K562 (cell line): Measurements from ENCODE around the gene KLHDC10. TPM values are rescaled to one million over a fixed set of nuclear protein-coding genes. Genes with fewer than 3 reads are reported as not detected.

Source experiments
- BRF1 ChIP-seq: IDR thresholded peaks from 3 replicates; pipeline ENCODE4 v1.6.1; 2011; ENCODE audit warnings: borderline replicate concordance, mild to moderate bottlenecking; ENCODE audit not compliant: insufficient read length; ENCODE audit errors: extremely low read depth
- CHD4 ChIP-seq: fragments of 200-600 bp; sonication (generic); IDR thresholded peaks from 3 replicates; pipeline ENCODE4 v1.6.1; 2012; ENCODE audit warnings: low read depth, mild to moderate bottlenecking, mixed read lengths, low read length, inconsistent platforms; ENCODE audit not compliant: insufficient read depth, insufficient replicate concordance, poor library complexity, severe bottlenecking
- FOXA3 ChIP-seq, 2 experiments: fragments of 450-650 bp in 1 of 2; sonication (generic) in 1 of 2; formaldehyde crosslinking; IDR thresholded peaks in 1 of 2; conservative IDR thresholded peaks in 1 of 2; 2 replicates each; pipeline versions ENCODE4 v1.4.0 to v1.8.0; 2020 to 2022; ENCODE audit warnings: mild to moderate bottlenecking in 2 of 2, missing genetic modification reagents in 1 of 2
- HDAC1 ChIP-seq, 2 experiments: fragments of 450-650 bp; IDR thresholded peaks; 2 replicates each; pipeline ENCODE4 v1.6.1; 2016 to 2017; ENCODE audit warnings: inconsistent platforms in 1 of 2, mild to moderate bottlenecking in 1 of 2, moderate library complexity in 1 of 2
- ILF3 ChIP-seq: fragments of 450-650 bp; IDR thresholded peaks from 2 replicates; pipeline ENCODE4 v1.6.1; 2018; ENCODE audit warnings: antibody characterized with exemption, mild to moderate bottlenecking, moderate library complexity, borderline replicate concordance
- KAT7 ChIP-seq: sonication (generic); formaldehyde crosslinking; IDR thresholded peaks from 2 replicates; pipeline ENCODE4 v1.8.0; 2022; ENCODE audit warnings: missing genetic modification reagents, mild to moderate bottlenecking, borderline replicate concordance
- NR2C2 ChIP-seq, 2 experiments: fragments of 200-800 bp in 1 of 2; sonication (Bioruptor generic) in 1 of 2; sonication (generic) in 1 of 2; formaldehyde crosslinking in 1 of 2; IDR thresholded peaks; 2 replicates each; pipeline versions ENCODE4 v1.6.1 to v1.8.0; 2016 to 2022; ENCODE audit warnings: mild to moderate bottlenecking in 1 of 2, missing compliant biosample characterization in 1 of 2, missing genetic modification characterization in 1 of 2, missing genetic modification reagents in 1 of 2
- TAF9B ChIP-seq: fragments of 450-650 bp; IDR thresholded peaks from 2 replicates; pipeline ENCODE4 v1.6.1; 2018; ENCODE audit warnings: mild to moderate bottlenecking; ENCODE audit not compliant: partially characterized antibody
- TBP ChIP-seq: optimal IDR thresholded peaks from 2 replicates; pipeline ENCODE3; 2011; ENCODE audit warnings: low read depth, low read length, improper control_type of control experiment
- ZBTB33 ChIP-seq: sonication (generic); formaldehyde crosslinking; IDR thresholded peaks from 2 replicates; pipeline ENCODE4 v1.8.1; 2023; ENCODE audit warnings: mild to moderate bottlenecking, missing genetic modification reagents
- ZFX ChIP-seq: sonication (generic); formaldehyde crosslinking; IDR thresholded peaks from 2 replicates; pipeline ENCODE4 v1.8.0; 2022; ENCODE audit warnings: mild to moderate bottlenecking, missing genetic modification reagents, moderate library complexity
- ZNF324 ChIP-seq: fragments of 250-450 bp; sonication (Bioruptor Pico); IDR thresholded peaks from 2 replicates; pipeline ENCODE4 v1.4.0; 2020; ENCODE audit warnings: mild to moderate bottlenecking
- ZNF347 ChIP-seq: fragments of 450-650 bp; formaldehyde crosslinking; IDR thresholded peaks from 2 replicates; pipeline ENCODE4 v1.4.0; 2020; ENCODE audit warnings: low read depth, mild to moderate bottlenecking, moderate library complexity
- ZNF431 ChIP-seq: sonication (generic); formaldehyde crosslinking; IDR thresholded peaks from 2 replicates; pipeline ENCODE4 v1.8.0; 2022; ENCODE audit warnings: mild to moderate bottlenecking, missing genetic modification reagents
- ZNF512 ChIP-seq: IDR thresholded peaks from 2 replicates; pipeline ENCODE4 v1.6.1; 2016; ENCODE audit warnings: missing genetic modification characterization, missing compliant biosample characterization
- ZNF583 ChIP-seq: fragments of 250-450 bp; sonication (Bioruptor Pico); IDR thresholded peaks from 2 replicates; pipeline ENCODE4 v1.4.0; 2020
- polyA plus RNA-seq, 8 experiments: library from polyadenylated mRNA; depleted of rRNA in 4 of 8; stranded (reverse) in 5 of 8; unstranded in 3 of 8; fragments of >200 nt; fragmentation: Nextera tagmentation in 2 of 8; fragmentation: Illumina TruSeq in 1 of 8; extraction: Ambion mirVana in 2 of 8; extraction: Trizol in 1 of 8; gene quantifications; 2 replicates each; pipeline versions ENCODE4 v1.2.1 to v1.2.3, GENCODE V29; 2011 to 2014; ENCODE audit warnings: inconsistent platforms in 1 of 8, missing spikeins in 1 of 8
- total RNA-seq, 7 experiments: library from RNA; depleted of rRNA in 6 of 7; stranded (reverse); fragments of >200 nt in 6 of 7; fragmentation: Illumina TruSeq in 2 of 7; extraction: Trizol in 2 of 7; gene quantifications; 2 replicates each; pipeline versions ENCODE4 v1.2.1 to v1.2.3, GENCODE V29; 2011 to 2021; ENCODE audit warnings: low replicate concordance in 1 of 7
- TF ChIP-seq, protein P1 (sequence below), 2 experiments: IDR thresholded peaks; 2 replicates each; pipeline ENCODE4 v1.6.1; 2012; ENCODE audit warnings: improper control_type of control experiment in 2 of 2, low read depth in 2 of 2, low read length in 2 of 2, borderline replicate concordance in 1 of 2

Gene KLHDC10
- total and polyA plus RNA-seq, 9 of the 15 experiments (the other 6 are each of a cell fraction or from before 2014, with no cell fraction given), result 9.8 to 80.5 (median 31.4) TPM

GRCh38 chr7:130135208-130136205 is 65.2 kb downstream of the KLHDC10 start (continued):
- TF ChIP-seq FOXA3 (CRISPR knock-in tag; conservative IDR thresholded peaks at IDR 0.05 in 1 of 2, IDR thresholded peaks at IDR 0.05 in 1 of 2) (no peak), HDAC1 (IDR thresholded peaks at IDR 0.05) (peak in 1 of 2 experiments; percentile 93; a peak in 2 of 4 replicates), NR2C2 (CRISPR knock-in tag; IDR thresholded peaks at IDR 0.05) (no peak), NR2C2 (tag; IDR thresholded peaks at IDR 0.05) (no peak; the same call in 1 of the 2 replicates), ZNF512 (tag) (no peak), ZNF583 (peak; percentile 41; the same call in 1 of the 2 replicates), ILF3 (no peak), ZNF431 (CRISPR knock-in tag) (0 out of 2 replicates have a peak, but pooled peaks have one; percentile 1), BRF1 (no peak), TBP (peak; percentile 52), CHD4 (no peak), ZNF324 (peak; percentile 52; the same call in 1 of the 2 replicates), KAT7 (CRISPR knock-in tag) (no peak), TAF9B (no peak), ZFX (CRISPR knock-in tag) (no peak), ZBTB33 (CRISPR knock-in tag) (peak; percentile 65; the same call in 1 of the 2 replicates), ZNF347 (CRISPR knock-in tag) (no peak)
- TF ChIP-seq, protein P1, sequence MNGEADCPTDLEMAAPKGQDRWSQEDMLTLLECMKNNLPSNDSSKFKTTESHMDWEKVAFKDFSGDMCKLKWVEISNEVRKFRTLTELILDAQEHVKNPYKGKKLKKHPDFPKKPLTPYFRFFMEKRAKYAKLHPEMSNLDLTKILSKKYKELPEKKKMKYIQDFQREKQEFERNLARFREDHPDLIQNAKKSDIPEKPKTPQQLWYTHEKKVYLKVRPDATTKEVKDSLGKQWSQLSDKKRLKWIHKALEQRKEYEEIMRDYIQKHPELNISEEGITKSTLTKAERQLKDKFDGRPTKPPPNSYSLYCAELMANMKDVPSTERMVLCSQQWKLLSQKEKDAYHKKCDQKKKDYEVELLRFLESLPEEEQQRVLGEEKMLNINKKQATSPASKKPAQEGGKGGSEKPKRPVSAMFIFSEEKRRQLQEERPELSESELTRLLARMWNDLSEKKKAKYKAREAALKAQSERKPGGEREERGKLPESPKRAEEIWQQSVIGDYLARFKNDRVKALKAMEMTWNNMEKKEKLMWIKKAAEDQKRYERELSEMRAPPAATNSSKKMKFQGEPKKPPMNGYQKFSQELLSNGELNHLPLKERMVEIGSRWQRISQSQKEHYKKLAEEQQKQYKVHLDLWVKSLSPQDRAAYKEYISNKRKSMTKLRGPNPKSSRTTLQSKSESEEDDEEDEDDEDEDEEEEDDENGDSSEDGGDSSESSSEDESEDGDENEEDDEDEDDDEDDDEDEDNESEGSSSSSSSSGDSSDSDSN (IDR thresholded peaks at IDR 0.05; ENCODE audit: borderline replicate concordance in 1 of 2, low read depth in 2 of 2, low read length in 2 of 2), result peak in 1 of 2 experiments; percentile 45; a peak in 1 of 4 replicates
